H9 (cell line): ENCODE data around the gene MMP11. TPM values are rescaled to one million over a fixed set of nuclear protein-coding genes. Genes with fewer than 3 reads are reported as not detected.

Source experiments
- DNase-seq: peaks from one replicate; pipeline ENCODE4 v3.0.0-alpha.2; 2017
- H2AFZ ChIP-seq: one replicate; pipeline ENCODE4 v1.6.1; 2013; ENCODE audit warnings: mild to moderate bottlenecking, low read length, control low read depth, moderate library complexity
- H2AK5ac ChIP-seq: 2 replicates; pipeline ENCODE4 v1.6.1; 2013; ENCODE audit warnings: low read length, control low read depth, mixed read lengths; ENCODE audit not compliant: insufficient read length
- H2BK120ac ChIP-seq: one replicate; pipeline ENCODE4 v1.6.1; 2013; ENCODE audit warnings: low read depth, mild to moderate bottlenecking, low read length, control low read depth, inconsistent platforms; ENCODE audit not compliant: poor library complexity, severe bottlenecking
- H2BK12ac ChIP-seq: 2 replicates; pipeline ENCODE4 v1.6.1; 2013; ENCODE audit warnings: low read length, control low read depth, mixed read lengths, low read depth; ENCODE audit not compliant: insufficient read length
- H2BK15ac ChIP-seq: 2 replicates; pipeline ENCODE4 v1.6.1; 2013; ENCODE audit warnings: low read depth, low read length, control low read depth
- H2BK20ac ChIP-seq: one replicate; pipeline ENCODE4 v1.6.1; 2013; ENCODE audit warnings: low read depth, mild to moderate bottlenecking, low read length, control low read depth, inconsistent platforms; ENCODE audit not compliant: poor library complexity, severe bottlenecking
- H2BK5ac ChIP-seq: 2 replicates; pipeline ENCODE4 v1.6.1; 2013; ENCODE audit warnings: low read length, control low read depth, mixed read lengths; ENCODE audit not compliant: insufficient read length
- H3K14ac ChIP-seq: 2 replicates; pipeline ENCODE4 v1.6.1; 2013; ENCODE audit warnings: low read length, control low read depth; ENCODE audit not compliant: insufficient read depth
- H3K18ac ChIP-seq: 2 replicates; pipeline ENCODE4 v1.6.1; 2013; ENCODE audit warnings: low read depth, mild to moderate bottlenecking, mixed read lengths, low read length, control low read depth; ENCODE audit not compliant: insufficient read length
- H3K23ac ChIP-seq: 2 replicates; pipeline ENCODE4 v1.6.1; 2013; ENCODE audit warnings: low read length, control low read depth, mixed read lengths, low read depth; ENCODE audit not compliant: insufficient read length
- H3K23me2 ChIP-seq: 2 replicates; pipeline ENCODE4 v1.6.1; 2013; ENCODE audit warnings: low read depth, mild to moderate bottlenecking, mixed read lengths, low read length, control low read depth; ENCODE audit not compliant: insufficient read length, poor library complexity, severe bottlenecking
- H3K27ac ChIP-seq: 2 replicates; pipeline ENCODE4 v1.5.1; 2013; ENCODE audit warnings: low read length, control low read depth, mixed read lengths, low read depth; ENCODE audit not compliant: insufficient read length
- H3K27me3 ChIP-seq: 2 replicates; pipeline ENCODE4 v1.6.1; 2013; ENCODE audit warnings: low read length, control low read depth, inconsistent platforms; ENCODE audit not compliant: insufficient read depth
- H3K4ac ChIP-seq: 2 replicates; pipeline ENCODE4 v1.6.1; 2013; ENCODE audit warnings: low read depth, mild to moderate bottlenecking, control low read depth, inconsistent platforms, low read length, moderate library complexity
- H3K4me1 ChIP-seq: 2 replicates; pipeline ENCODE4 v1.6.1; 2013; ENCODE audit warnings: low read length, control low read depth, inconsistent platforms; ENCODE audit not compliant: insufficient read depth
- H3K4me2 ChIP-seq: 2 replicates; pipeline ENCODE4 v1.6.1; 2013; ENCODE audit warnings: low read length, control low read depth, mixed read lengths; ENCODE audit not compliant: insufficient read length, insufficient read depth
- H3K56ac ChIP-seq: 2 replicates; pipeline ENCODE4 v1.6.1; 2013; ENCODE audit warnings: low read depth, mild to moderate bottlenecking, mixed read lengths, low read length, control low read depth; ENCODE audit not compliant: insufficient read length
- H3K79me1 ChIP-seq: 2 replicates; pipeline ENCODE4 v1.6.1; 2013; ENCODE audit warnings: low read depth, mild to moderate bottlenecking, moderate library complexity, low read length, control low read depth, inconsistent platforms; ENCODE audit not compliant: insufficient read depth, poor library complexity, severe bottlenecking
- H3K79me2 ChIP-seq: 2 replicates; pipeline ENCODE4 v1.6.1; 2013; ENCODE audit warnings: low read length, control low read depth, inconsistent platforms; ENCODE audit not compliant: insufficient read depth
- H3K9ac ChIP-seq: 2 replicates; pipeline ENCODE4 v1.6.1; 2013; ENCODE audit warnings: low read length, control low read depth, mixed read lengths; ENCODE audit not compliant: insufficient read length; ENCODE audit errors: extremely low read depth
- H3K9me3 ChIP-seq: one replicate; pipeline ENCODE4 v1.6.1; 2013; ENCODE audit warnings: low read depth, low read length, inconsistent platforms; ENCODE audit not compliant: control insufficient read depth
- H3T11ph ChIP-seq: one replicate; pipeline ENCODE4 v1.6.1; 2013; ENCODE audit warnings: mild to moderate bottlenecking, low read length, control low read depth, inconsistent platforms
- H4K20me1 ChIP-seq: one replicate; pipeline ENCODE4 v1.6.1; 2013; ENCODE audit not compliant: control insufficient read depth, insufficient read length, insufficient read depth
- H4K5ac ChIP-seq: 2 replicates; pipeline ENCODE4 v1.6.1; 2013; ENCODE audit warnings: low read depth, mild to moderate bottlenecking, mixed read lengths, low read length, control low read depth; ENCODE audit not compliant: insufficient read length
- H4K8ac ChIP-seq: replicated peaks from 2 replicates; pipeline ENCODE4 v1.6.1; 2013; ENCODE audit warnings: low read length, control low read depth, mixed read lengths, low read depth; ENCODE audit not compliant: insufficient read length
- H4K91ac ChIP-seq: 2 replicates; pipeline ENCODE4 v1.6.1; 2013; ENCODE audit warnings: low read depth, mild to moderate bottlenecking, moderate library complexity, mixed read lengths, low read length, control low read depth; ENCODE audit not compliant: insufficient read length
- H3K27ac Mint-ChIP-seq, 3 experiments: 2 replicates in 2 of 3; 3 replicates in 1 of 3; pipeline ENCODE4 v1.8.0; 2020 to 2021; ENCODE audit warnings: mixed read lengths in 3 of 3, mild to moderate bottlenecking in 1 of 3, moderate library complexity in 1 of 3
- H3K27me3 Mint-ChIP-seq: 2 replicates; pipeline ENCODE4 v1.8.0; 2021; ENCODE audit warnings: low read depth, mild to moderate bottlenecking, moderate library complexity, mixed read lengths
- H3K36me3 Mint-ChIP-seq, 3 experiments: 2 replicates in 2 of 3; 3 replicates in 1 of 3; pipeline ENCODE4 v1.8.0; 2020 to 2021; ENCODE audit warnings: low read depth in 3 of 3, mixed read lengths in 3 of 3; ENCODE audit not compliant: insufficient read depth in 1 of 3
- H3K4me1 Mint-ChIP-seq, 2 experiments: 2 replicates each; pipeline ENCODE4 v1.8.0; 2020; ENCODE audit warnings: mixed read lengths in 2 of 2
- H3K4me3 Mint-ChIP-seq, 2 experiments: 2 replicates in 1 of 2; 3 replicates in 1 of 2; pipeline ENCODE4 v1.8.0; 2020 to 2021; ENCODE audit warnings: mild to moderate bottlenecking in 2 of 2, mixed read lengths in 2 of 2, moderate library complexity in 1 of 2
- H3K9me3 Mint-ChIP-seq, 2 experiments: 2 replicates in 1 of 2; 3 replicates in 1 of 2; pipeline ENCODE4 v1.8.0; 2020; ENCODE audit warnings: mild to moderate bottlenecking in 2 of 2, mixed read lengths in 2 of 2, moderate library complexity in 1 of 2
- CTCF ChIP-seq: fragments of 200-600 bp; sonication (generic); conservative IDR thresholded peaks from 3 replicates; pipeline ENCODE4 v1.8.0; 2021; ENCODE audit warnings: antibody characterized with exemption, mild to moderate bottlenecking
- WGBS: extraction: QIAGEN DNeasy Blood & Tissue Kit; methylation state at CpG from one replicate; pipeline ENCODE4 v1.1.7; 2013; ENCODE audit warnings: missing lambda C conversion rate, low lambda C conversion rate, mixed read lengths; ENCODE audit not compliant: insufficient read length; ENCODE audit errors: extremely low coverage; 5-methylcytosine and 5-hydroxymethylcytosine counted together
- total RNA-seq: library from RNA; stranded (reverse); gene quantifications from 2 replicates; pipeline ENCODE4 v1.2.1, GENCODE V29; 2021

The MMP11 gene
- total RNA-seq, 1 experiment from 2014 or later = 5.3 TPM

- Mint-ChIP-seq H3K27me3 (peaks cover 32% of the 10 kb centered on the region), H3K4me1 (peaks cover 19 to 28% of the 10 kb centered on the region in 2 experiments), H3K27ac (peak within 1 kb of the TSS in 1 of 3 experiments; percentile 92; a peak in 1 of 7 replicates), H3K4me3 (peak within 1 kb of the TSS; percentile 22 to 49; a peak in 3 of 5 replicates), H3K36me3 (peaks cover 5 to 10% (median 7%) of the 10 kb centered on the region in 3 experiments; a peak in 4 of 7 replicates), H3K9me3 (no peaks in the 10 kb centered on the region)
- no peak within 1 kb of the TSS for H2AFZ ChIP-seq
- TF ChIP-seq CTCF = no peak
- peak within 1 kb of the TSS; percentile 49 for H3K4me2 ChIP-seq
- H3K4me1 ChIP-seq = peaks cover 4% of the 10 kb centered on the region; the same call in 1 of the 2 replicates
- H2BK120ac ChIP-seq = no peak within 1 kb of the TSS
- H3K79me2 ChIP-seq = no peaks in the 10 kb centered on the region
- no peak within 1 kb of the TSS for H2BK12ac ChIP-seq
- H3T11ph ChIP-seq = no peak within 1 kb of the TSS
- WGBS = no CpG with 5 or more reads among the region's 23 CpGs
- H4K5ac ChIP-seq = no peak within 1 kb of the TSS
- H2AK5ac ChIP-seq = no peak within 1 kb of the TSS
- H3K56ac ChIP-seq = no peak within 1 kb of the TSS
- no peak within 1 kb of the TSS for H3K9ac ChIP-seq
- H4K8ac ChIP-seq = no peak within 1 kb of the TSS
- no peak within 1 kb of the TSS for H2BK20ac ChIP-seq
- H3K27me3 ChIP-seq = no peaks in the 10 kb centered on the region
- H3K4ac ChIP-seq = no peak within 1 kb of the TSS
- no peak within 1 kb of the TSS for H3K27ac ChIP-seq
- H4K20me1 ChIP-seq = no peaks in the 10 kb centered on the region
- H3K18ac ChIP-seq = no peak within 1 kb of the TSS
- H3K79me1 ChIP-seq = no peaks in the 10 kb centered on the region
- H2BK5ac ChIP-seq = no peak within 1 kb of the TSS
- H3K9me3 ChIP-seq = no peaks in the 10 kb centered on the region
- H2BK15ac ChIP-seq = no peak within 1 kb of the TSS
- peak within 1 kb of the TSS; percentile 27 for H3K14ac ChIP-seq
- H3K23ac ChIP-seq = no peak within 1 kb of the TSS
- H4K91ac ChIP-seq = no peak within 1 kb of the TSS
- peaks cover 2% of the 10 kb centered on the region for H3K23me2 ChIP-seq
- DNase-seq = peak; percentile 77
These were observed 9.6 kb upstream of the MMP11 start, which contains the start of gene C22orf15 for GRCh38 chr22:23762842-23763578. C22orf15 (plus strand) TSS chr22:23762990; CDS start chr22:23763307, 317 bp downstream.
